Prostate gland (tissue), 2 donors: Measurements from ENCODE around the gene HAUS1. TPM values are rescaled to one million over a fixed set of nuclear protein-coding genes. Genes with fewer than 3 reads are reported as not detected.
A peak's percentile ranks its signal among the peaks of the same experiment; 100 is the strongest.

ENCODE experiments used
- DNase-seq: peaks from one replicate; pipeline ENCODE4 v3.0.0-alpha.2; 2019; ENCODE audit warnings: low spot score
- H3K27ac ChIP-seq, 2 donors: fragments of 200-600 bp; sonication (generic); 2 replicates each; pipeline ENCODE4 v1.5.1; 2017 to 2019
- H3K27me3 ChIP-seq: fragments of 200-600 bp; sonication (generic); replicated peaks from 2 replicates; pipeline ENCODE4 v1.5.1; 2019; ENCODE audit not compliant: insufficient read depth
- H3K36me3 ChIP-seq, 2 donors: fragments of 200-600 bp; sonication (generic); 1 replicate in 1 of 2; 2 replicates in 1 of 2; pipeline versions ENCODE4 v1.5.1 to v1.8.1; 2017 to 2019
- H3K4me1 ChIP-seq: fragments of 200-600 bp; sonication (generic); replicated peaks from 2 replicates; pipeline ENCODE4 v1.5.1; 2019
- H3K4me3 ChIP-seq, 2 donors: fragments of 200-600 bp; sonication (generic); 2 replicates each; pipeline ENCODE4 v1.5.1; 2017 to 2019
- H3K9me3 ChIP-seq: fragments of 200-600 bp; sonication (generic); 2 replicates; pipeline ENCODE4 v1.5.1; 2017
- CTCF ChIP-seq, 4 experiments: fragments of 200-600 bp in 2 of 4; fragments of 450-650 bp in 2 of 4; sonication (generic) in 2 of 4; IDR thresholded peaks; 1 replicate in 3 of 4; 2 replicates in 1 of 4; pipeline ENCODE4 v1.5.1; 2016 to 2019; ENCODE audit warnings: antibody characterized with exemption in 4 of 4, mild to moderate bottlenecking in 2 of 4, moderate library complexity in 2 of 4
- POLR2A ChIP-seq: fragments of 450-650 bp; IDR thresholded peaks from one replicate; pipeline ENCODE4 v1.6.1; 2016; ENCODE audit warnings: antibody characterized with exemption, mild to moderate bottlenecking
- POLR2AphosphoS5 ChIP-seq: sonication (generic); formaldehyde crosslinking; IDR thresholded peaks from one replicate; pipeline ENCODE4 v1.6.1; 2017; ENCODE audit warnings: antibody characterized with exemption
- WGBS: methylation state at CpG from one replicate; pipeline ENCODE4 v1.1.5; 2018; 5-methylcytosine and 5-hydroxymethylcytosine counted together
- intact Hi-C: fragments of 100-400 bp; cut with DNase I; formaldehyde crosslinking; loops from one replicate; pipeline ENCODE4 v1.14.2; 2022
- small RNA-seq, 2 donors: library from RNA; depleted of rRNA; stranded (forward); fragments of <200 nt; gene quantifications; one replicate each; pipeline ENCODE3, GENCODE V24; 2016
- total RNA-seq, 2 donors: library from RNA; depleted of rRNA; stranded (reverse); fragments of >200 nt; gene quantifications; one replicate each; pipeline ENCODE4 v1.1.0, GENCODE V29; 2016

Gene HAUS1
- total RNA-seq, 2 donors from 2014 or later: 19.9 to 26.9 TPM

- intact Hi-C loops: loop anchor here (5.0 to 10.0 kb wide), 2 partner anchors 108 to 310 kb away; no protein-coding TSS in a partner anchor
- under 1% methylated on average over 46 of the region's 67 CpGs for WGBS
- Histone ChIP-seq H3K9me3 (no peaks in the 10 kb centered on the region), H3K36me3 (no peaks in the 10 kb centered on the region), H3K27me3 (no peaks in the 10 kb centered on the region), H3K4me3 (peak overlapping the region; percentile 84 to 94), H3K27ac (peak overlapping the region; percentile 72 to 92), H3K4me1 (no peaks in the 10 kb centered on the region)
- peak; percentile 9 for DNase-seq
- TF ChIP-seq POLR2A: no peak
- TF ChIP-seq POLR2AphosphoS5: no peak
- TF ChIP-seq CTCF (IDR thresholded peaks at IDR 0.05): no peak
Observed at GRCh38 chr18:46174342-46175041, 70.3 kb downstream of the HAUS1 start.

GRCh38 chr18:46176001-46176400 is 71.8 kb downstream of the HAUS1 start:
- intact Hi-C loops: loop anchor here (10.0 kb wide), 1 partner anchor 309 kb away; no protein-coding TSS in a partner anchor
- WGBS: 85% methylated on average over 3 of the region's 3 CpGs

More at GRCh38 chr18:46176001-46176400, 71.8 kb downstream of the HAUS1 start:
- H3K27ac ChIP-seq: no peak overlapping the region
- DNase-seq: no peak
- TF ChIP-seq CTCF (IDR thresholded peaks at IDR 0.05) (no peak), POLR2AphosphoS5 (no peak), POLR2A (no peak)
- no peak overlapping the region for H3K4me3 ChIP-seq
- no peaks in the 10 kb centered on the region for H3K36me3 ChIP-seq
- no peaks in the 10 kb centered on the region for H3K4me1 ChIP-seq
- H3K9me3 ChIP-seq: no peaks in the 10 kb centered on the region
- H3K27me3 ChIP-seq: no peaks in the 10 kb centered on the region

Small RNA genes lying within 50 kb of the gene (small RNA-seq; reads per million reads assigned to genes)
- gene RNU6-1278P (0 reads per million in 2 donors), gene RNY4P37 (0 reads per million in 2 donors)

Other genes starting within 250 kb of the HAUS1 start
- 10 to 100 TPM; 21.5 to 50.3 TPM for gene EPG5, start 137.1 kb upstream of the HAUS1 start, total RNA-seq
- 10 to 100 TPM in 1 of 2 donors, 1 to 10 TPM in 1; 7.0 to 21.1 TPM for gene PSTPIP2, start 32.1 kb upstream of the HAUS1 start, total RNA-seq
- 100 to 1,000 TPM; 457 to 522 TPM for gene ATP5F1A, start 6.1 kb upstream of the HAUS1 start, total RNA-seq